K562 (cell line): ENCODE measurements around the gene CHRND. TPM values are rescaled to one million over a fixed set of nuclear protein-coding genes. Genes with fewer than 3 reads are reported as not detected.

Experiments used
- CREB3 ChIP-seq: fragments of 450-650 bp; conservative IDR thresholded peaks from 2 replicates; pipeline ENCODE4 v1.6.1; 2016; ENCODE audit warnings: missing genetic modification characterization, low read depth, mild to moderate bottlenecking, missing compliant biosample characterization, moderate library complexity
- ELF4 ChIP-seq: fragments of 450-650 bp; formaldehyde crosslinking; IDR thresholded peaks from 2 replicates; pipeline ENCODE4 v1.4.0; 2022; ENCODE audit warnings: missing genetic modification characterization
- FOXJ3 ChIP-seq: sonication (generic); formaldehyde crosslinking; IDR thresholded peaks from 2 replicates; pipeline ENCODE4 v1.4.0; 2020; ENCODE audit warnings: mild to moderate bottlenecking, missing genetic modification reagents
- GTF2A2 ChIP-seq: IDR thresholded peaks from 2 replicates; pipeline ENCODE4 v1.6.1; 2016; ENCODE audit warnings: mild to moderate bottlenecking, missing genetic modification characterization, missing compliant biosample characterization
- HCFC1 ChIP-seq: IDR thresholded peaks from 2 replicates; pipeline ENCODE4 v1.6.1; 2012; ENCODE audit warnings: low read depth, low read length, improper control_type of control experiment
- ID3 ChIP-seq, 2 experiments: fragments of 250-450 bp in 1 of 2; fragments of 450-650 bp in 1 of 2; sonication (Bioruptor Pico) in 1 of 2; IDR thresholded peaks; 2 replicates each; pipeline versions ENCODE4 v1.6.1 to v1.8.0; 2016 to 2021; ENCODE audit warnings: mild to moderate bottlenecking in 2 of 2, moderate library complexity in 2 of 2, missing compliant biosample characterization in 1 of 2, missing genetic modification characterization in 1 of 2
- IRF9 ChIP-seq: fragments of 450-650 bp; IDR thresholded peaks from 2 replicates; pipeline ENCODE4 v1.6.1; 2016; ENCODE audit warnings: missing biosample characterization, missing genetic modification characterization
- JUNB ChIP-seq: fragments of 450-650 bp; formaldehyde crosslinking; conservative IDR thresholded peaks from 2 replicates; pipeline ENCODE4 v1.4.0; 2020; ENCODE audit warnings: mild to moderate bottlenecking
- PML ChIP-seq: IDR thresholded peaks from 2 replicates; pipeline ENCODE4 v1.6.1; 2012; ENCODE audit warnings: low read length, inconsistent platforms
- PRDM10 ChIP-seq: fragments of 450-650 bp; IDR thresholded peaks from 2 replicates; pipeline ENCODE4 v1.6.1; 2018; ENCODE audit not compliant: partially characterized antibody
- ZBTB12 ChIP-seq: fragments of 250-450 bp; sonication (Bioruptor Pico); IDR thresholded peaks from 2 replicates; pipeline ENCODE4 v1.4.0; 2020
- ZBTB33 ChIP-seq: sonication (generic); formaldehyde crosslinking; IDR thresholded peaks from 2 replicates; pipeline ENCODE4 v1.8.1; 2023; ENCODE audit warnings: mild to moderate bottlenecking, missing genetic modification reagents
- polyA plus RNA-seq, 8 experiments: library from polyadenylated mRNA; depleted of rRNA in 4 of 8; stranded (reverse) in 5 of 8; unstranded in 3 of 8; fragments of >200 nt; fragmentation: Nextera tagmentation in 2 of 8; fragmentation: Illumina TruSeq in 1 of 8; extraction: Ambion mirVana in 2 of 8; extraction: Trizol in 1 of 8; gene quantifications; 2 replicates each; pipeline versions ENCODE4 v1.2.1 to v1.2.3, GENCODE V29; 2011 to 2014; ENCODE audit warnings: inconsistent platforms in 1 of 8, missing spikeins in 1 of 8
- total RNA-seq, 7 experiments: library from RNA; depleted of rRNA in 6 of 7; stranded (reverse); fragments of >200 nt in 6 of 7; fragmentation: Illumina TruSeq in 2 of 7; extraction: Trizol in 2 of 7; gene quantifications; 2 replicates each; pipeline versions ENCODE4 v1.2.1 to v1.2.3, GENCODE V29; 2011 to 2021; ENCODE audit warnings: low replicate concordance in 1 of 7

The CHRND gene
- total and polyA plus RNA-seq, 9 of the 15 experiments (the other 6 are each of a cell fraction or from before 2014, with no cell fraction given), result not detected

- TF ChIP-seq JUNB (no peak), ELF4 (CRISPR knock-in tag) (no peak), ZBTB33 (CRISPR knock-in tag) (no peak), FOXJ3 (CRISPR knock-in tag) (no peak), ZBTB12 (CRISPR knock-in tag) (no peak), CREB3 (tag) (no peak), GTF2A2 (tag) (no peak), IRF9 (no peak), HCFC1 (no peak), PRDM10 (no peak), ID3 (CRISPR knock-in tag; IDR thresholded peaks at IDR 0.05) (no peak), ID3 (tag; IDR thresholded peaks at IDR 0.05) (no peak), PML (no peak)
Observed at GRCh38 chr2:232541961-232542714, 16.2 kb downstream of the CHRND start (continued).
